DMS53 treated with DMSO at 0.1 percent for 48 hours (cell line): ENCODE measurements around the gene SHC4.

ENCODE experiments used
- DNase-seq: peaks from one replicate; lab custom pipeline; 2025; ENCODE audit not compliant: unreplicated experiment; lab: John Stamatoyannopoulos, UW

SHC4 gene, protein sequence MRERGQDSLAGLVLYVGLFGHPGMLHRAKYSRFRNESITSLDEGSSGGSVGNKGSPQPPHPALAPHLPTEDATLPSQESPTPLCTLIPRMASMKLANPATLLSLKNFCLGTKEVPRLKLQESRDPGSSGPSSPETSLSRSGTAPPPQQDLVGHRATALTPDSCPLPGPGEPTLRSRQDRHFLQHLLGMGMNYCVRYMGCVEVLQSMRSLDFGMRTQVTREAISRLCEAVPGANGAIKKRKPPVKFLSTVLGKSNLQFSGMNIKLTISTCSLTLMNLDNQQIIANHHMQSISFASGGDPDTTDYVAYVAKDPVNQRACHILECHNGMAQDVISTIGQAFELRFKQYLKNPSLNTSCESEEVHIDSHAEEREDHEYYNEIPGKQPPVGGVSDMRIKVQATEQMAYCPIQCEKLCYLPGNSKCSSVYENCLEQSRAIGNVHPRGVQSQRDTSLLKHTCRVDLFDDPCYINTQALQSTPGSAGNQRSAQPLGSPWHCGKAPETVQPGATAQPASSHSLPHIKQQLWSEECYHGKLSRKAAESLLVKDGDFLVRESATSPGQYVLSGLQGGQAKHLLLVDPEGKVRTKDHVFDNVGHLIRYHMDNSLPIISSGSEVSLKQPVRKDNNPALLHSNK

DNA sequence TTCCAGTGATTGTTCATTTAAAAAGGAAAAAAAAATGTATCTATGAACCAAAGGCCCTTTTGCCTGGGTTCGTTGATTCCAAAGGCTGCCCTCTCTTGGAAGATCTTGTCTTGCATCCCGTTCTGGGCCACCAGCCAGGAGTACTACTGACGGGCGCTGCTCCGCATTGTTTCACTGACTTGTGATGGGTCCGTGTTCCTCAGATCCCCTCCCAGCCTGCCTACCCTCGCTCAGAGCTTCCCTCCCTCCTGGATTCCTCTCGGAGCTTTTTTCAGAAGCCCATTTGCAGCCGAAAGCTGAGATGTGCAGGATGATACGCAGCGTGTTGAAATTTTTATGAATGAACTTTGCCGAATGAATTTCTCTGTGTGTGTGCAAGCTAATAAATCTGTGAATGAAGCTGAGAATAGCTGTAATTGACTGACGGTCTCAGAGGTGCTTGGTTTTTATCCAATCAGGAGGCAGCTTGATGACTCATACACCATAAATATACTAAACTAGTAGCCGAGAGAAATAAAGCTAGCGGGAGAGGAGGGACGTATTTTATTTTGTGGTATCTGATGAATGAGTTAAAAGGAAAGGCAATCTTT, at the start of gene SHC4:
SHC4 (minus strand) TSS at position 396 of the 590 bp plus-strand sequence. CDS start 904 bp downstream, outside the sequence.
- peak; percentile 26 for DNase-seq

- DNase-seq: no peak
Measured at GRCh38 chr15:48999314-48999713, 35.6 kb upstream of the SHC4 start.

GRCh38 chr15:48996276-48996675, 32.6 kb upstream of the SHC4 start:
- DNase-seq: no peak

GRCh38 chr15:48993380-48993779, 29.7 kb upstream of the SHC4 start:
- DNase-seq: no peak

DNA sequence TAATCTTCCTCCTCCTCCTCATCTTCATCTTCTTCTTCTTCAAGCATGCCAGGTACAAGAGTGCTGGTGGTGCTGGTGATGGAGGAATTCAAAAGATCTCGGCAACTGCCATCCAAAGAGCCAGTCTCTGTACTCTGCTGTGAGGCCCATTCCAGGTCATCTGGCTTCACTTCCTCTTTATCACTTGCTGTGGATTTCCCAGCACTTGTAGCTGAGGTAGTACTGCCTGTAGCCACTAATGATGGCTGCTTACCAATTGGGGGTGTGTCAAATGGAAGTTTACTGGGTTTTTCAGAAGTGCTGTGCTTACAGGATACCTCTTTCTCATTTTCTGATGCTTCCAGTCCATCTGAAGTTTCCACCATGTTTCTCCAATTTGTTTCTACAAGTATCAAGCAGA, 28.8 kb upstream of the SHC4 start:
- no peak for DNase-seq

GRCh38 chr15:48992096-48992495, 28.4 kb upstream of the SHC4 start:
- DNase-seq: no peak

- no peak for DNase-seq
Measured at GRCh38 chr15:48989170-48989569, 25.5 kb upstream of the SHC4 start.

- no peak for DNase-seq
Measured at GRCh38 chr15:48987142-48987541, 23.4 kb upstream of the SHC4 start.

DNA sequence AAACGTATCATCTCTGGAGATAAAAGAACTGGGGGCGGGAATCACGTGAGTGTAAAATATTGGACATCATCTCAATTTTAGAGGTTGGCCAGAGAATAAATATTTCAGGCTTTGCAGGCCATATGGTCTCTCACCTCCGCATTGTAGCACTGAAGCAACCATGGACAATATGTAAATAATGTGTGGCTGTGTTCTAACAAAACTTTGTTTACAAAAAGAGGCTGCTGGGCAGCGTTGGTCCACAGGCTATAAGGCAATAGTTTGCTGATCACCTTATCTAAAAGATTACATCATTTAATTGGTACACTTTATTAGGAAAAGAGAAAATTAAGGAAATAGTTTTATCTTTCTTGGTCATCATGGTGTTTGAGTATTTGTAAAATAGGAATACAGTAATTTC, 22.5 kb upstream of the SHC4 start:
- no peak for DNase-seq

DNA sequence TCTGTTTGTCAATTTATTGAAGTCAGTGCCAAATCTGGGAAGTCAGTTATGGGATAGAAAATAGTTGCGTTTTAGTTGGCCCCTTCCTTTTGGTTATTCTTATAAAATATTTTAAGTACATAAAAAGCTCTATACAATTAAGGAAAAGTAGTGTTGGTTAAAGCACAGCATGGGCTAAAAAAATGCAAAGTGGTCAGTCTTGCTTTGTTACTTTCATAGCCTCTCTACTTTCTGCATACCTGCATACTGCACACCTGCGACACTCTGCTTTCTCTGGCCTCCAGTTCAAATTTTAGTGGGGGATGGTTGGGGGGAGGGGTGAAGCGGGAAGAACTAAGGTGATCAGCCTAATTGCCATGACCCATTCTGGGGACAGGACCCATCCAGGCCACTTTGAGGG, 21.8 kb upstream of the SHC4 start:
- DNase-seq: no peak

DNA sequence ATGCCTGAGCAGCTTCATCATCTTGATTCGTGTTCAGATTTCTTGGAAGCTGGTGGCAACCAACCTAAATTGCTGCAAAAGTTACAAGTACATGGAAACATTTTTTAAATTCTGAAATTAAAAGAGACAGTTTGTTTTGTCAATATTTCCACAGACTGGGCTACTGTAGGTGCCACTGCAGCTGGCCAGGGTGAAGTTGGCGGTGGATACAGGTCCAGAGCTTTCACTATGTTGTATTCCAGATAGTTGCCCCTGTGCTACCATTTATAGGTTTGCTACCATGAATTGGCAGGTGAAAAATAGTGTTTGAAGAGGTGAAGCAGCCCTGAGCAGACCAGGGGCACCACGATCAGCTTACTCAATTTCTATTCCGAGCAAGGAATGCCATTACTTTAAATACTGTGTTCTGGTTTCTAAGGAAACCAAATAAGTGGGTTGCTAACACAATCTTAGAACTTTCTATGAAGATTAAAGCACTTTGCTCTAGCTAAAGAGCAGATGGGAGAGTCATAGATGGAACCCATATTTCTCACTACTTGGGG, 21.2 kb upstream of the SHC4 start:
- no peak for DNase-seq

- no peak for DNase-seq
Measured at GRCh38 chr15:48984021-48984710, 20.4 kb upstream of the SHC4 start.

GRCh38 chr15:48983300-48983699, 19.6 kb upstream of the SHC4 start:
- DNase-seq: no peak

- no peak for DNase-seq
Measured at GRCh38 chr15:48981941-48982340, 18.2 kb upstream of the SHC4 start.

DNA sequence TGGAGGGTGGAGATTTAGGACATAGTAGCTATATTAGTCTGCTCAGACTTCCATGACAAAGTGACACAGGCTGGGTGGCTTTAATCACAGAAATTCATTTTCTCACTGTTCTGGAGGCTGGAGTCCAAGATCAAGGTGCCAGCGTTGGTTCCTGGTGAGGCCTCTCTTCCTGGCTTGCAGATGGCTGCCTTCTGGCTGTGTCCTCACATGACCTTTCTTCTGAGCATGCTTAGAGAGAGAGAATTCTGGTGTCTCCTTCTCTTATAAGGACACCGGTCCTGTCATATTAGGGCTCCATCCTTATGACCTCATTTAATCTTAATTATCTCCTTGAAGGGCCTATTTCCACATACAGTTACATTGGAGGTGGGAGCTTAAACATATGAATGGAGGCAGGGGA, 14.9 kb upstream of the SHC4 start:
- DNase-seq: no peak

DNA sequence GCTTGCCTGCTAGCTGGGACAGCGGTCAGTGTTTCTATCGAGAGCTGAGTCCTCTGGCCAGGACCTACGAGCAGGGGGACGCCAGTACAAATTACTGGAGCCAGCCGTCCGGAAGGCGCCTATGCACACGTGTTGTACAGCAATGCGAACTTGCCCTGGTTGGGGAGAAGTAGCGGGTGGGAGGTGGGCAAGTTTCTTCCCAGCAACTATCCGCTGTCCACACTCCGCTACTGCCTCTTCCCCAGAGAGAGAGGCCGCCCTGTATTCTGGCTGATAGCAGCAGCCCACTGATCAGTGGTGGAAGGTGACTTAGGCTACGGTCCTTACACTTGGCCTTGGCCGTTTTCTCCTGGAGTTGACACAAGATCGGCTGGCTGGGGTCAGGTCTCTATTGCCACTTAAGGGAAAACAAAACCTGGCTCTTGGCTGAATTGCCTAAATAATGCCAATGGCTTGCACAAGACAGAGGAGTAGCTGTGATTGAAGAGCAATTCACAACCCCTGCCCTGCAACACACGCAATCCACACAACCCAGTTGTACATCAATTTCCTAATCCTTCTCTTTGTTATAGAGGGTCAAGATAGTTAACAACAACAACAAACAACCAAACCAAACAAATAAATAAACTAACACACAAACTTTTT, 12.8 kb upstream of the SHC4 start:
- no peak for DNase-seq

- peak; percentile 71 for DNase-seq
Measured at GRCh38 chr15:48975472-48976419, 12.0 kb upstream of the SHC4 start.

DNA sequence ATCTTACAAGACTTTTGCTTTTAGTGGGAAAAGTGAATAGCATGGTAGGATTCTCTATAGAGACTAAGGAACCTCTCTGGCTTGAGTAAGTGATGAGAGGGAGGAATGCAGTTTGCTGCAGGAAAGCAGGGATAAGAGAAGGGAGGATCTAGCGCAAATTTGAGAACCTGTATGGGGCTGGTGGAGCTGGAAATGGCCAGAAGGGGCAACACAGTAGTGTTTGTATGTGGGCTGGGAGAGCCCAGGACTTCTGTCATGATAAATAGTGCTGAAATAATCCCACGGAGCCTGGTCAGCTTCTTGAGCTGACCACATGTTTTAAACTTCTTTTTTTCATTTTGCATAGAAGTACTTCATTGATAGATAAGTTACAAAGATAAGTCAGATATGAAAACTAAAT, 11.2 kb upstream of the SHC4 start:
- no peak for DNase-seq

- no peak for DNase-seq
Measured at GRCh38 chr15:48972750-48973503, 9.2 kb upstream of the SHC4 start.
